Choroid plexus epithelial cell (primary cell): Measurements from ENCODE around the gene FAIM.

Source experiments
- DNase-seq: peaks from one replicate; pipeline ENCODE4 v3.0.0-alpha.2; 2010; ENCODE audit warnings: low read depth
- H3K4me3 ChIP-seq: 2 replicates; pipeline ENCODE4 v1.5.1; 2011; ENCODE audit warnings: low read depth, mild to moderate bottlenecking, control low read depth, low read length, moderate library complexity
- TF ChIP-seq, protein P1 (sequence below): conservative IDR thresholded peaks from 2 replicates; pipeline ENCODE4 v1.5.1; 2011; ENCODE audit warnings: low read depth, mild to moderate bottlenecking, control low read depth, inconsistent platforms, low read length, moderate library complexity

FAIM gene

DNA sequence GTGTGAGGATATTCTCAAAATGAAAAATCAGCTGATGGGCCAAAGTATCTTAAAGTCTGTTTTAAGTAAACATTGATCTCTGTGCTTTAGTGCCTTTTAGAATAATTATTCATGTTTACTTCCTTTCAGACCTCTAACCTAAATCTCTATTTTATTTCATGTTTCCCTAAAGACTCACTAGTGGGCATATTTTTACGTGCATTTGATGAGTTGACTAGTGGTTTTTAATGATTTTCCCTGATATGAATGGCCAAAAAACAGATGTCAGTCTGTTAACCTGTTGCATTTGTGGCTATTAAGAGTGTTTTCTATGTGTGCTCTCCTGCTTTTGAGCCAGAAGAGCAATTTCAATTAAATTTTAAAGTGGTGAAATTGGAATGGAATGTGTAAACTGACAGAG, 6.9 kb downstream of the FAIM start:
- H3K4me3 ChIP-seq = no peak overlapping the region
- DNase-seq = no peak
- TF ChIP-seq, protein P1, sequence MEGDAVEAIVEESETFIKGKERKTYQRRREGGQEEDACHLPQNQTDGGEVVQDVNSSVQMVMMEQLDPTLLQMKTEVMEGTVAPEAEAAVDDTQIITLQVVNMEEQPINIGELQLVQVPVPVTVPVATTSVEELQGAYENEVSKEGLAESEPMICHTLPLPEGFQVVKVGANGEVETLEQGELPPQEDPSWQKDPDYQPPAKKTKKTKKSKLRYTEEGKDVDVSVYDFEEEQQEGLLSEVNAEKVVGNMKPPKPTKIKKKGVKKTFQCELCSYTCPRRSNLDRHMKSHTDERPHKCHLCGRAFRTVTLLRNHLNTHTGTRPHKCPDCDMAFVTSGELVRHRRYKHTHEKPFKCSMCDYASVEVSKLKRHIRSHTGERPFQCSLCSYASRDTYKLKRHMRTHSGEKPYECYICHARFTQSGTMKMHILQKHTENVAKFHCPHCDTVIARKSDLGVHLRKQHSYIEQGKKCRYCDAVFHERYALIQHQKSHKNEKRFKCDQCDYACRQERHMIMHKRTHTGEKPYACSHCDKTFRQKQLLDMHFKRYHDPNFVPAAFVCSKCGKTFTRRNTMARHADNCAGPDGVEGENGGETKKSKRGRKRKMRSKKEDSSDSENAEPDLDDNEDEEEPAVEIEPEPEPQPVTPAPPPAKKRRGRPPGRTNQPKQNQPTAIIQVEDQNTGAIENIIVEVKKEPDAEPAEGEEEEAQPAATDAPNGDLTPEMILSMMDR = no peak

DNA sequence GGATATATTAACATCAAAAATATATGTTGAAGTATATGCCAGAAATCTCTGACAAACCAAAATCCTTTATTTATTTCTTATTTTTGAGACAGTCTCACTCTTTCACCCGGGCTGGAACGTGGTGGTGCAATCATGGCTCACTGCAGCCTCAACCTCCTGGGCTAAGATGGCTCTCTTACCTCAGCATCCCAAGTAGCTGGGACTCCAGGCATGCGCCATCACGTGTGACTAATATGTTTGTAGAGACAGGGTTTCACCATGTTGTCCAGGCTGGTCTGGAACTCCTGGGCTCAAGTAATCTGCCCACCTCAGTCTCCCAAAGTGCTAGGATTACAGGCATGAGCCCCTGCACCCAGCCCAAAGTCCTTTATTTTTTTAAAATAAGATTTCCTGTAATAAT, 11.9 kb downstream of the FAIM start:
- H3K4me3 ChIP-seq = no peak overlapping the region
- TF ChIP-seq, protein P1 = no peak

DNA sequence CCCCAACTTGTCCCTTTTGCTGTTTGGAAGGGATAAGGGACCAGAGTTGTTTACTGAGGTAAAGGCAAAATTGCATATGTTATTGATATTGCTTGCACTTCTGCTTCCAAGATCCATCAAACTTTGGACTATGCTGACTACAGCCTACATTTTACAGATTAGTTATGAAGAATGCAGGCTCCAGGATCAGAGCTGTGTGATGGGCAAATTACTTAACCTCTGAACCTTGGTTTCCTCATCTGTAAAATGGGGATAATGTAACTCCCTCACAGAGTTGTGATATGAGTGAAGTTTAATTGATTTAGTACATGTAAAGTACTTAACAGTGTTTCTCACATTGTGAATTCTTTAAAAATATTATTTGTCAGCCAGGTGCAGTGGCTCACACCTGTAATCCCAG, 15.9 kb downstream of the FAIM start:
- TF ChIP-seq, protein P1 = no peak
- H3K4me3 ChIP-seq = no peak overlapping the region
- no peak for DNase-seq

More for the DNA sequence above, 11.9 kb downstream of the FAIM start:
- no peak for DNase-seq

DNA sequence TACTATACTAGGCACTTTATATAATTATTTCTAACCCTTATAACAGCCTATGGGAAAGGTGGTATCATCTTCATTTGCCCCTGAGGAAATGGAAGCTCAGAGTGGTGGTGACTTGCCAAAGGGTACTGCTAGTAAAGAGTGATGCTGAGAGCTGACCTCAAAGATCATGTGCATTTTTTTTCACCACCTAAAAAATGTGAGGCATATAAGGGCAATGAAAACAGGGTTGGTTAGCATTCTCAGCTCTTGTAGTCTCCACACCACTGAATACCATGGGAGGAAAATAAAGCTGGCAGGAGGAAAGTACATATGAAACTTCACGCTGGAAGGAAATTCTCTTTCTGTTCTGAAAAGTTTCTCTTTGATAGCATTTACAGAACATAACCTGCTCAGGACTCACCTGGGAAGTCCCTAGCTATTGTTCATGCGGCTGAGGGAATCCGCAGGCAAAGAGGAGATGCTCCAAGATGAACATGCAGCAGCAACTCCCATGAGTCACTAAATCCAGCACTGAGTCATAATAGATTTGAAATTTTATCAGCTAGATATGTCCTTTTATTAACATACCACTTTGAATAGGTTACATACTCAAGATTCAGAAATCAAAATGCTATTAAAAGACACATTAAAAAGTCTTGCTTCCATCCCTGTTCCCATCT, 17.3 kb downstream of the FAIM start:
- peak; percentile 55 for DNase-seq
- TF ChIP-seq, protein P1 = no peak
- no peak overlapping the region for H3K4me3 ChIP-seq

DNA sequence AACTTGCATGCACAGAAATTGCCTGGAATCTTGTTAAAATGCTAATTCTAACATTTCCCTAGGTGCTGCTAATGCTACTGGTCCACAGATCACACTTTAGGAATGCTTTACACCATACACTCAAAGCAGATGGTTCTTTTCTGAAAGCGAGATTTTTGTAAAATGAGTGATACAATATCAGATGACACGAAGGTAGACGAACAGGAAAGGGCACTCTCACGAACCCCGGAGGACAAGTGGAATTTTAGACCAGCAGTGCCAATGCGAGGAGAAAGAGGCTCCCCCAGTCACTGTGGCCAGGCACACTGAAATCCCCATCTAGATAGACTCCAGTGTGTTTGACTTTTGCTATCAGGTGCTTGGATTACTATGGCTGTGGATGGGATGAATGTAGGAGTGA, 21.0 kb downstream of the FAIM start:
- DNase-seq = no peak
- H3K4me3 ChIP-seq = no peak overlapping the region
- TF ChIP-seq, protein P1 = no peak

DNA sequence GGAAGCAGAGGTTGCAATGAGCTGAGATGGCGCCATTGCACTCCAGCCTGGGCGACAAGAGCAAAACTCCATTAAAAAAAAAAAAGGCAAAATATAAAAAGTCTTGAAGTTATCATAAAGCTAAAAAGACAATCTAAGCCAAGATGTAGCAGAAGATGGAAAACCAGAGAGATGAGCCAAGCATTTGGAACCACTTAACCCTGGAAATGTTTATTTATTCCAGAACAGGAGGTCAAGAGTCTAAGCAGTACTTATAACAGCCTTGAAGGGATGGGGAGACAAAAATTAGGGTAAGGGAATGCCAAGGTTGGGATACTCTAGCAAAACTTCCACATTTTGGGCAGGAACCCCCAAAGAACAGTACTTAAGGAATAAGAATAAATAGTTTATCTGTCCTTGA, 30.1 kb downstream of the FAIM start:
- no peak for DNase-seq
- no peak overlapping the region for H3K4me3 ChIP-seq
- TF ChIP-seq, protein P1 = no peak

DNA sequence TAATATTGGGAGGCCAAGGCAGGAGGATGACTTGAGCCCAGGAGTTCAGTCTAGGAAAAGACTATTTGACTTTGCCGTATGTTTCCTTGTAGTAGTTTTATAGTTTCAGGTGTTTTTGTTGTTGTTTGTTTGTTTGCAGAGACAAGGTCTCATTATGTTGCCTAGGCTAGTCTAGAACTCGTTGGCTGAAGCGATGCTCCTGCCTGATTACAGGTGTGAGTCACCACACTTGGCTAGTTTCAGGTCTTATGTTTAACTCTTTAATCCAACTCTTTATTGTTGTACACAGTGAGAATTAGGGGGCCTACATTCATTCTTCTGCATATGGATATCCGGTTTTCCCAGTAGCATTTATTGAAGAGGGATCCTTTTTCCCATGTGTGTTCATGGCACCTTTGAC, 32.0 kb downstream of the FAIM start:
- DNase-seq = no peak
- H3K4me3 ChIP-seq = no peak overlapping the region
- TF ChIP-seq, protein P1 = no peak
